HUES64 (cell line): Measurements from ENCODE around the gene POLD3.
"Not testable (repeated sequence)": the region's sequence is repeated elsewhere in the genome, so short reads cannot be mapped to it uniquely, and the experiment has no call there.

Experiments used
- H3K27ac ChIP-seq: 2 replicates; pipeline ENCODE4 v1.7.0; 2013; ENCODE audit warnings: low read depth, low read length, inconsistent platforms
- H3K27me3 ChIP-seq: 2 replicates; pipeline ENCODE4 v1.6.1; 2013; ENCODE audit warnings: mild to moderate bottlenecking, low read length; ENCODE audit not compliant: insufficient read depth
- H3K36me3 ChIP-seq: 2 replicates; pipeline ENCODE4 v1.6.1; 2013; ENCODE audit warnings: mild to moderate bottlenecking, low read length; ENCODE audit not compliant: insufficient read depth
- H3K4me1 ChIP-seq: 2 replicates; pipeline ENCODE4 v1.6.1; 2013; ENCODE audit warnings: mild to moderate bottlenecking, low read length, moderate library complexity; ENCODE audit not compliant: insufficient read depth
- H3K4me3 ChIP-seq: 2 replicates; pipeline ENCODE4 v1.5.1; 2013; ENCODE audit warnings: mild to moderate bottlenecking, low read length, moderate library complexity
- H3K9ac ChIP-seq: 2 replicates; pipeline ENCODE4 v1.6.1; 2013; ENCODE audit warnings: mild to moderate bottlenecking, low read depth, low read length
- H3K9me3 ChIP-seq: 2 replicates; pipeline ENCODE4 v1.6.1; 2013; ENCODE audit warnings: low read depth, low read length; ENCODE audit not compliant: insufficient read depth
- WGBS: fragments of 150-250, 120-280 bp; methylation state at CpG from one replicate; pipeline ENCODE4 v1.1.7; 2013; ENCODE audit warnings: missing lambda C conversion rate; 5-methylcytosine and 5-hydroxymethylcytosine counted together

POLD3 gene

DNA sequence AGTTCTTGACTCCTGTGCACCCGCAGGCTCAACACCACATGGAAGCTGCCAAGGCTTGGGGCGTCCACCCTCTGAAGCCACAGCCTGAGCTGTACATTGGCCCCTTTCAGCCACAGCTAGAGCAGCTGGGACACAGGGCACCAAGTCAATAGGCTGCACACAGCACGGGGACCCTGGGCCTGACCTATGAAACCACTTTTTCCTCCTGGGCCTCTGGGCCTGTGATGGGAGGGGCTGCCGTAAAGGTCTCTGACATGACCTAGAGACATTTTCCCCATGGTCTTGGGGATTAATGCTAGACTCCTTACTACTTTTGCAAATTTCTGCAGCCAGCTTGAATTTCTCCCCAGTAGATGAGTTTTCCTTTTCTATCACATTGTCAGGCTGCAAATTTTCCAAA, 66.7 kb downstream of the POLD3 start:
- H3K4me3 ChIP-seq, H3K36me3 ChIP-seq, H3K9me3 ChIP-seq, H3K27me3 ChIP-seq, H3K9ac ChIP-seq, H3K27ac ChIP-seq: not testable (repeated sequence)
- WGBS = 50% methylated on average over 4 of the region's 4 CpGs
- H3K4me1 ChIP-seq = peaks cover 11% of the 10 kb centered on the region; the same call in 1 of the 2 replicates

DNA sequence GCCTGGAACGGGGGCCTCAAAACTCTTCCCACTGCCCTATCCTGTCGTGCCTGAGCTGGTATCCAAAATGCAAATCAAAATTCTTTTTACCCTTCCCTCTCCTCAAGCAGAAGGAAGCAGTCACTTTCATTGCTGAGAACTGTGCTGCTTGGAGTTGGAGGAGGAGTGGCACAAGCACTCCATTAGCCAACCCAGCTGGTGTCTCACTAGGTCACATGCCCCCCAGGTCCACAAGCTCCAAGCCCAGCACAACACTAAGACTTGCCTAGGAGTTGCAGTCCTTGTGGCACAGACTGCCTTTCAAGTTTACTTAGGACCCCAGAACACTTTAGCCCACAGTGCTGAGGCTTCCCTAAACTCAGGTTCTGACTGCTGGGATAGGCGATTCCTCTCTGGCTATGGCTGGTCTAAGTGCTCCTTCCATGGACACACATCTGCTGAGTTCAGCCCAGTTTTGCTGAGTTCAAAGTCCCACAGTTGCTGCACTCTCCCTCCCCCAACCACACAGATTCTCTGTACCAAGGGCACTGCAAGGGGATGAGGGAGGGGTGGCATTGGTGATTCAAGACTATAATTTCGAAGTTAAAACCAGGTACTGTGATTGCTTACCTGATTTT, 70.2 kb downstream of the POLD3 start:
- 87% methylated on average over 4 of the region's 4 CpGs for WGBS
- Histone ChIP-seq H3K27ac (no peak overlapping the region), H3K27me3 (no peaks in the 10 kb centered on the region)

DNA sequence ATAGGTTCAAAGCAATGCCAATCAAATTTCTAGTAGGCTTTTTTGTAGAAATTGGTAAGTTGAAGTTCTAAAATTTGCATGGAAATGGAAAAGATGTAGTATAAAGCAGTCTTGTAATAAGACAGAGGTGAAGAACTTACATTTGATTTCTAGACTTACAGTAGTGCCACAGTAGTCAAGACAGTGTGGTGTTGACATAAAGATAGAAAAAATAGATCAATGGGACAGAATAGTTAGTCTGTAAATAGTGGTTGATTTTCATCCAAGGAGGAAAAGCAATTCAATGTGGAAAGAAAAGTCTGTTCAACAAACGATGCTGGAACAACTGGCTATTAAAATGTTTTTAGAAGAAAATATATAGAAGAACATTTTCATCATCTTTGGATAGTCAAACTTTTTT, 70.9 kb downstream of the POLD3 start:
- H3K9ac ChIP-seq = no peak overlapping the region
- H3K27me3 ChIP-seq = no peaks in the 10 kb centered on the region
- no peak overlapping the region for H3K27ac ChIP-seq
- WGBS = no CpG with 5 or more reads among the region's 1 CpG
- H3K9me3 ChIP-seq = no peaks in the 10 kb centered on the region
- peaks cover 11% of the 10 kb centered on the region; the same call in 1 of the 2 replicates for H3K4me1 ChIP-seq
- H3K36me3 ChIP-seq = no peaks in the 10 kb centered on the region
- no peak overlapping the region for H3K4me3 ChIP-seq

More for the DNA sequence above, 70.2 kb downstream of the POLD3 start:
- H3K4me3 ChIP-seq = no peak overlapping the region
- no peaks in the 10 kb centered on the region for H3K36me3 ChIP-seq
- peaks cover 11% of the 10 kb centered on the region; the same call in 1 of the 2 replicates for H3K4me1 ChIP-seq
- H3K9ac ChIP-seq = no peak overlapping the region
- no peaks in the 10 kb centered on the region for H3K9me3 ChIP-seq

DNA sequence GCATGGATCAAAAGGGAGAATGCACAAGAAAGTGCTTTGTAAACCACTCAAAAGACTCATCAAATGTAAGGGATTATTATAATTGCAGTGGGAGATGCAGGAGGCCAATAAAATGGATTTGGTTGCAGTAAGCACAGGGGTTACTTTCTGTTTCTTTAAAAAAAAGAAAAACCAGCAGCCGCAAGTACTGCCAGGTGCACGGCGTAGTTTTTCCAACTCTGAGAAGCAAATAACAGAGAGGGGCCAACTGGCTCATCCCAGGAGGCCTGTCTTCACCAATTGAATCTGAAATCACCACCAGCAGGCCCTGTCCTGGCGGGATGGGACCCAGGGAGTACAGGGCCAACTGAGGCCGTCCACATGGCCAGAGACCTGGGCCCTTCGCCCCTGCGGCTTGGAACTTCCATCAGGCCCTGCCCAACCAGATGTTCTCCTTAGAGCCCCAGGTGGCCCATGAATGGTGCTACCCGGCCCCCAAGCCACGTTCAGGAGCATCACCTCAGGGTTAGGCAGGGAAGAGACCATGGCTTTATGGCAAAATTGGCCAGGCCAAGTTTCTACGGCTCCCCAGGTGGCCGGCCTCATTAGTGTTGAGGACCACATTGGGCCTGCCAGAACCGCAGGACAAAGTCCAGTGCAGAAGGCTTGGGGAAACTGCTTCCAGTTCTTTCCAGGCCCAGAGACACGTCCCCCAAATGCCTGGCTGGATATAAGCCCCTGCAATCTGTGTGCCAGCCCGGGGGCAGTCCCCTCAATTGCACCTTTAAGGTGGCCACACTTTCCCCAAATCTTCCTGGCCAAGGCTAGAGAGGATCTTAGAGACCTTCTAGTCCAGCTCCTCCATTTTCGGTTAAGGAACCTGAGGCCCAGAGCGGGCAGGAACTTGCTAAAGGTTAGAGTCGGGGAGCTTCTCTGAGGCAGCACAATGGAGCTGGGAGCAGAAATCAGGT, 77.1 kb downstream of the POLD3 start:
- no peak overlapping the region for H3K27ac ChIP-seq
- H3K4me1 ChIP-seq = no peaks in the 10 kb centered on the region

DNA sequence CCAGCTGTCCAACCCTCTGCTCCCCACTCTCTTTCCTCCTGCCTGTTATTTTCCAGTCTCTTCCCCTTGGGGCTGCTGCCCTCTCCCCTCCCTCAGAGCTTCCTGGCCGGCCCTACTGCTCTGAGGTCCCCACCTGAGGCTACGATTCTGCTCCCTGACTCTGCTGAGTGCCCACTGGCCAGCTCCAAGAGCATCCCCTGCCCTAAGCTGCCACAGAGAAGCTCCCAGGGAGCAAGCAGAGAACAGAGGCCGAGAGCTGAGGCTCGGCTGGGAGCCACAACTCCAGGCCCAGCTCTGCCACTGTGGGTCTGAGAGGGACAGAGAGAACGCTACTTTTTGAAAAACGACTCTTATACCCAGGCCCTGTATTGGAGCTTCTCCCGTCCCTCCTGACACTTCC, 77.8 kb downstream of the POLD3 start:
- no peak overlapping the region for H3K4me3 ChIP-seq
- H3K4me1 ChIP-seq = no peaks in the 10 kb centered on the region
- no peaks in the 10 kb centered on the region for H3K9me3 ChIP-seq
- H3K9ac ChIP-seq = no peak overlapping the region
- 88% methylated on average over 7 of the region's 7 CpGs for WGBS
- no peaks in the 10 kb centered on the region for H3K36me3 ChIP-seq
- H3K27ac ChIP-seq = no peak overlapping the region
- H3K27me3 ChIP-seq = no peaks in the 10 kb centered on the region

More for the DNA sequence above, 77.1 kb downstream of the POLD3 start:
- Histone ChIP-seq H3K9ac (no peak overlapping the region), H3K9me3 (no peaks in the 10 kb centered on the region), H3K4me3 (no peak overlapping the region), H3K36me3 (no peaks in the 10 kb centered on the region), H3K27me3 (no peaks in the 10 kb centered on the region)
- 94% methylated on average over 17 of the region's 17 CpGs for WGBS

DNA sequence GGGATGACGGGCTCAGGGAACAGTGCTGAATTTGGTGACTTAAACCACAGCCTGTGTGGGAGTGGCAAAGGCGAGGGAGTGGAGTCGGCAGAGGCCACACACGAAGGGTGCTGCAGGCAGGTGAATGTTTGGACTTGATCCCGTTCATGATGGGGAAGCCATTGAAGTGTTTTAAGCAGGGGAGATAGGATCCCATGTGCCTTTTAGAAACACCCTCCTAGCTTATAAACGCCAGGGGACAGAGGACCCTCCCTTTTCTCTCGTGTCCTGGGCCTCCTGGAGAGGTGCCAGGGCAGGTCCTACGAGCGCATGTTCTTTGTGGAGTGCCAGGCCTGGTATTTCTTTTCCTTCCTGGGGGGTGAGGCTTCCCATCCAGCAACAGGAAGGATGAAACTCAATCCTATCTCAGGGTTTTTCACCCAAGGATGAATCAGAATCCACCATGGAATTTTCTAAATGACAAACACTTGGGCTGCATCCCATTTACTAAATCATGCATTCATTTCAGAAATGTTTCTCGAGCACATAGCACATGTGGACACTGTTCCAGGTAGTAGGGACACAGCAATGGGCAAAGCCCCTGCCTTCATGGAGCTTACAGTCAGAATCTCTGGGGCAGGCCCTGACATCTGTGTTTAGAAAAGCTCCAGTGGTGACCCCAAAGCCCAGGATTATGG, 79.3 kb downstream of the POLD3 start:
- Histone ChIP-seq H3K27ac (no peak overlapping the region), H3K9me3 (no peaks in the 10 kb centered on the region), H3K27me3 (no peaks in the 10 kb centered on the region), H3K4me3 (no peak overlapping the region), H3K36me3 (no peaks in the 10 kb centered on the region), H3K9ac (no peak overlapping the region), H3K4me1 (no peaks in the 10 kb centered on the region)
- WGBS = 85% methylated on average over 10 of the region's 10 CpGs

DNA sequence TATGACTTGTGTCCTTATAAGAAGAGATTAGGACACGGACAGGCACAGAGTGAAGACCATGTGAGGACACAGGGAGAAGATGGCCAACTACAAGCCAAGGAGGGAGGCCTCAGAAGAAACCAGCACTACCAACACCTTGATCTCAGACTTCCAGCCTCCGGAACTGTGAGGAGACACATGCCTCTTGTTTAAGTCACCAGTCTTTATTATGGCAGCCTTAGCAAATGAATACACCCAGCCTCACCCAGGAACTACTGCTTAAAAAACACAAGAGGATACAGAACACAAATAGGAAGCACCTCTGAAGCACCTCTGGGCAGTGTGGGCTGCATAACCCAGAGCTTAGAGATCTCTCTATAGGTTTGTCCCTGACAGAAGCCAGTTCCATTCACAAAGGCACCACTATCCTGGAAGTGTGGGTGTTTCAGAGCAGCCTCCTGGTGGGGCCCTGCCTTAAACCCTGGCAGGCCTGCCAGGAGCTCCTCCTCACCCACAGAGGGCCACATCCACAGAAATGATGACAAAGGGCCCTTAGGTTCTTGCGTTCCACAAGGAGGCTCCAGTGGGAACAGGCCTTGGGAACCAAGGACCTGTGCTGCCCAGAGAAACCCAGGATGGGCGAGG, 80.1 kb downstream of the POLD3 start:
- no peak overlapping the region for H3K9ac ChIP-seq
- no peak overlapping the region for H3K4me3 ChIP-seq
- H3K36me3 ChIP-seq = no peaks in the 10 kb centered on the region
- H3K4me1 ChIP-seq = no peaks in the 10 kb centered on the region
- no peak overlapping the region for H3K27ac ChIP-seq
- no peaks in the 10 kb centered on the region for H3K27me3 ChIP-seq
- H3K9me3 ChIP-seq = no peaks in the 10 kb centered on the region
- 82% methylated on average over 4 of the region's 4 CpGs for WGBS

DNA sequence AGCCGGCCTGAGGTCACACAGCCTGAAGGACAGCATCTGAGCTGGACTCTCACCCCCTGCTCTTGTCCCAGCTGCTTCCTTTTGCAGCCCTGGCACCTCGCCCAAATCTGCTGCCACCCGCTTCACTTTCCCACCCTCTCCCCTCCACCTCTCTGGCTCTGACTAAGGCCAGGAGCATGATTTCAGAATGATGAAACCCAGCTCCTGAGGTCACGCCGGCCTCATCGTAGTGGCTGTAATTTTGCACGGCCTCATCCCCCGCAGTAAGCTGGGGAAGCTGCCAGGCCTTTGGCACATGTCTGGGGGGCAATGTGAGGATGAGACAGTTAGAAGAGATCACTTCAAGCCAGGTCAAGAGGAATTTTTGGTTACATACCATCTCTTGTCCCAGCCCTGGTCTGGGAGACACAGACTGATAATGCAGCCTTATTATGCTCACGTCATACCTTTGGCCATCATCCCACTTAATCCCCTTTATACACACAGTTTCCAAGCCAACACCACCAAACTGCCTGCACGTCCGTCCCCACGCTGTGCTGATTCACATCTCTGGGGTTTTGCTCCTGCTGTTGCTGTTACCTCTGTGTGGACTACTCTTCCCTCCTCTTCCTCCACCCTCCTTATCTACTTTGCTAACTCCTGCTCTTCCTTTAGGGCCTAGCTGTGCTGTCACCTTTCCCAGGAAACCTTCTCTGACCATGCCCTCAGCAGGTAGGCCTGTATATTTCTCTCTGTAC, 80.7 kb downstream of the POLD3 start:
- H3K9ac ChIP-seq = no peak overlapping the region
- H3K27ac ChIP-seq = no peak overlapping the region

DNA sequence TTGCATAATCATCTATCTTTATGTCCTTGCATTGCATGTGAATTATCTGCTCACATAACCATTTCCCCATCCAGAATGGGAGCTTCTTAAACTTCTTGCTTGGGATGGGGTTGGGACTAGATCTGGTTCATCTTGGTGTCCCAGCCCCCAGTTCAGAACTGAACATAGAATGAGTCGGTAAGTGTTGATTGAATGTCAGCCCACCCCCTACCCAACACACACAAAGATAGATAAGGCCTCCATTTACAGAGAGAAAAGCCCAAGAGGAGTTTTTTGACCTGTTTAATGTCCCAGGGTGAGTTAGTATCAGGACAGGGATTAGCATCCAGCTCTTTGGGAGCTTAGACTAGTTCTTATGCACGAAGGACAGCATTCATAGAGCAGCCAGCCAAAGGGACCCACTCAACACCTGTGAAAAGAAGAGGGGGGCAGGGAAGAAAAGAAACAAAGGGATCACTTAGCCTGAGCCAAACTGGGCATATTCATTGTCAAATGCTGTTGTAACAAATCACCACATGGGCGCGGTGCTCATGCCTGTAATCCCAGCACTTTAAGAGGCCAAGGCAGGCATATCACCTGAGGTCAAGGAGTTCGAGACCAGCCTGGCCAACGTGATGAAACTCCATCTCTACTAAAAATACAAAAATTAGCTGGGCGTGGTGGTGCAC, 81.4 kb downstream of the POLD3 start:
- no peak overlapping the region for H3K9ac ChIP-seq

More for the DNA sequence above, 80.7 kb downstream of the POLD3 start:
- Histone ChIP-seq H3K9me3 (no peaks in the 10 kb centered on the region), H3K4me1 (no peaks in the 10 kb centered on the region), H3K36me3 (no peaks in the 10 kb centered on the region), H3K4me3 (no peak overlapping the region), H3K27me3 (no peaks in the 10 kb centered on the region)
- 92% methylated on average over 12 of the region's 12 CpGs for WGBS

DNA sequence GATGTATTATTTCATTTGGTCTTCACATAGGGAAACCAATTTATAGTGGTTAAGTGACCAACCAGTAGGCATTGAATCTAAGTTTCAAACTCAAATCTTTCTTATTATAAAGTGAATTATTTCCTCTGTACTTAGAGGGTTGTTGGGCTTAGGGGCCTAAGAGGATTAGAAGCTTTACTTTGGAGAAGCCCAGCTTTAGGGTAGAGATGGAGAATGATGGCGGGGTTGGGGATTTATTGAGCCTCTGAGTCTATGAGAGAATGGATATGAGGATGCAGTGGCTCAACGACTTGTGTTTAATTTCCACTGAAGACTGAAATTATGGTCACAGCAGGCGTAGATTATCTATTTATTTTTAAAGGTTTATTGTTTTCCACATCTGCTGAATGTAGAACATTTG, 83.4 kb downstream of the POLD3 start:
- no peaks in the 10 kb centered on the region for H3K9me3 ChIP-seq
- H3K36me3 ChIP-seq = no peaks in the 10 kb centered on the region
- 89% methylated on average over 3 of the region's 3 CpGs for WGBS
- no peaks in the 10 kb centered on the region for H3K27me3 ChIP-seq
- H3K4me3 ChIP-seq = no peak overlapping the region
- no peak overlapping the region for H3K9ac ChIP-seq
- no peak overlapping the region for H3K27ac ChIP-seq
- H3K4me1 ChIP-seq = no peaks in the 10 kb centered on the region

More for the DNA sequence above, 81.4 kb downstream of the POLD3 start:
- Histone ChIP-seq H3K9me3 (no peaks in the 10 kb centered on the region), H3K27ac (no peak overlapping the region), H3K4me1 (no peaks in the 10 kb centered on the region), H3K36me3 (no peaks in the 10 kb centered on the region), H3K27me3 (no peaks in the 10 kb centered on the region), H3K4me3 (no peak overlapping the region)
- WGBS = 89% methylated on average over 7 of the region's 7 CpGs
